ENCODE measurements around the gene CFAP99.

CFAP99 gene

DNA sequence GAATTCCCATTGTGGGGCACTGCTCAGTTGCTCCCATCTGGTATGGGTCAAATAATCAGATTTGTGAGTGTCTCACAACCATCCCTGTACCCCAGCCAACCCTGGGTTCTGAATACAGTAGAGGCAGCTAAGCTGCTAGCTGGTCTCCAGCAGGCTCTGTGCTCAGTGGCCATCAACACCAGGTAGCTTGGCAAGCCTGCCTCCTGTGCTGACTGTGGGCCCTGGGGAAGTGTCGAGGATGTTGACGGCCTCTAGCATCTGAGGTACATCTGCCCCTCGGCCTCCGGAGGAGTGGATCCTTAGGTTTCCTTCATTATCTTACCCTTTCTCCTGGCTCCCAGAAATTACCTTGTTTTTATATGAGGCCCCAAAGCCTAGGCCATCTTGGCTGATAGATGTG lies 63.4 kb downstream of the CFAP99 start:
- TF ChIP-seq CTCF (IDR thresholded peaks at IDR 0.05; ENCODE audit: borderline replicate concordance, insufficient read depth, low read depth, low read length): no peak
- H3K4me3 ChIP-seq (ENCODE audit: low read depth, low read length): no peak overlapping the region

DNA sequence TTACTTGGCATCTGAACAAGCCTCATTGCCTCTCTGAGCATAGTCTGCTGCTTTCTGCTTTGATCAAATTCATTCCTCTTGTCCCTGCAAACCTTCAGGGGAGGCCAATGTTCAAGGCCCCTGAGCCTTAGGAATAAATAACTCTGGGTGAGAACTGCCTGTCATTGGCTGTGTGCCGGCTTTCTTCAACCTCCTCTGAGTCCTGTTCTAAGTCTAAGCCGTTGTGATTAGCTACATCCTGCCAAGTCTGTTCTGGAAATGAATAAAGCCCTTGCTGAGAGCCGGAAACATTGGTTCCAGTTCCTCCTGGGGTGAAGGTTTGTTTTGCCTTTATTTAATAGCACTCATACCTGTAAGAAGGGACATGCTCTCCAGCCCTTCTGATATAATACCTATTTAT lies 63.9 kb downstream of the CFAP99 start:
- no peak overlapping the region for H3K4me3 ChIP-seq (ENCODE audit: low read depth, low read length)
- TF ChIP-seq CTCF (IDR thresholded peaks at IDR 0.05; ENCODE audit: borderline replicate concordance, insufficient read depth, low read depth, low read length): no peak

- no peak for TF ChIP-seq CTCF (IDR thresholded peaks at IDR 0.05; ENCODE audit: borderline replicate concordance, insufficient read depth, low read depth, low read length)
- H3K4me3 ChIP-seq (ENCODE audit: low read depth, low read length): no peak overlapping the region
Measured at GRCh38 chr4:2483237-2483636, 64.5 kb downstream of the CFAP99 start.

- no peak overlapping the region for H3K4me3 ChIP-seq (ENCODE audit: low read depth, low read length)
- no peak for TF ChIP-seq CTCF (IDR thresholded peaks at IDR 0.05; ENCODE audit: borderline replicate concordance, insufficient read depth, low read depth, low read length)
Measured at GRCh38 chr4:2484185-2484584, 65.4 kb downstream of the CFAP99 start.

- H3K4me3 ChIP-seq (ENCODE audit: low read depth, low read length): no peak overlapping the region
- TF ChIP-seq CTCF (IDR thresholded peaks at IDR 0.05; ENCODE audit: borderline replicate concordance, insufficient read depth, low read depth, low read length): no peak
Measured at GRCh38 chr4:2484993-2485392, 66.2 kb downstream of the CFAP99 start.

GRCh38 chr4:2485956-2486355 lies 67.2 kb downstream of the CFAP99 start:
- no peak overlapping the region for H3K4me3 ChIP-seq (ENCODE audit: low read depth, low read length)
- TF ChIP-seq CTCF (IDR thresholded peaks at IDR 0.05; ENCODE audit: borderline replicate concordance, insufficient read depth, low read depth, low read length): no peak

DNA sequence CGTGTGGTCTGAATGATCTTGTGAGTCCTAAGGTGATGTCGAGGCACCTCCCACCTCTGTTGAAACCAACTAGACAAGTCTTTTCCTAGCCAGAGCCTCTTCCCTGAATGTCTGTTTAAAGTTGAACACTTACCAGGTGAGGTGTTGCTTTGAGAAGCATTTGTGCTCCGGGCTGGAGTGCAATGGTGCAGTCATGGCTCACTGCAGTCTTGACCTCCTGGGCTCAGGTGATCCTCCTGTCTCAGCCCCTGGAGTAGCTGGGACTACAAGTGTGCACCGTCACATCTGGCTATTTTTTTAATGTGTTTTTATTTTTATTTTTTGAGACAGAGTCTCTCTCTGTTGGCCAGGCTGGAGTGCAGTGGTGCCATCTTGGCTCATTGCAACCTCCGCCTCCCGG lies 68.2 kb downstream of the CFAP99 start:
- no peak for TF ChIP-seq CTCF (IDR thresholded peaks at IDR 0.05; ENCODE audit: borderline replicate concordance, insufficient read depth, low read depth, low read length)
- no peak overlapping the region for H3K4me3 ChIP-seq (ENCODE audit: low read depth, low read length)

Data from GM12875 (cell line).